Activated CD4-positive, alpha-beta T cell treated with anti-CD3 and anti-CD28 coated beads, Interleukin-2, amount 10 ng/mL, durations not matched to agents 24 days and 14 days (primary cell): ENCODE results near the gene TWF2. TPM values are rescaled to one million over a fixed set of nuclear protein-coding genes. Genes with fewer than 3 reads are reported as not detected.

Experiments used
- DNase-seq: peaks from one replicate; pipeline ENCODE4 v3.0.0; 2022
- H3K27ac Mint-ChIP-seq: one replicate; pipeline ENCODE4 v1.8.0; 2022; ENCODE audit warnings: mild to moderate bottlenecking, mixed read lengths
- H3K27me3 Mint-ChIP-seq: one replicate; pipeline ENCODE4 v1.8.0; 2022; ENCODE audit warnings: mixed read lengths
- H3K36me3 Mint-ChIP-seq: one replicate; pipeline ENCODE4 v1.8.0; 2022; ENCODE audit warnings: low read depth, mild to moderate bottlenecking, mixed read lengths
- H3K4me1 Mint-ChIP-seq: one replicate; pipeline ENCODE4 v1.8.0; 2021; ENCODE audit warnings: mixed read lengths
- H3K4me3 Mint-ChIP-seq: one replicate; pipeline ENCODE4 v1.8.0; 2022; ENCODE audit warnings: mild to moderate bottlenecking, moderate library complexity, mixed read lengths
- H3K9me3 Mint-ChIP-seq: one replicate; pipeline ENCODE4 v1.8.0; 2021; ENCODE audit warnings: mixed read lengths
- intact Hi-C: fragments of 100-400 bp; cut with micrococcal nuclease; formaldehyde crosslinking; loops from one replicate; pipeline ENCODE4 v1.15.1; 2023
- total RNA-seq: library from RNA; stranded (reverse); gene quantifications from 2 replicates; pipeline ENCODE4 v1.2.3, GENCODE V29; 2022

TWF2 gene
- total RNA-seq, 1 donor from 2014 or later, result 80.3 TPM

GRCh38 chr3:52253314-52254304 is 14.7 kb upstream of the TWF2 start:
- Mint-ChIP-seq H3K4me3 (peak overlapping the region; percentile 88), H3K36me3 (peaks cover 81% of the 10 kb centered on the region), H3K9me3 (peaks cover 5% of the 10 kb centered on the region), H3K4me1 (peaks cover 77% of the 10 kb centered on the region), H3K27me3 (peaks cover 2% of the 10 kb centered on the region), H3K27ac (peak overlapping the region; percentile 99)
- intact Hi-C loops, result loop anchor here (1.0 to 10.0 kb wide), 5 partner anchors 9 to 1649 kb away; partner anchors contain the start of gene WDR82
- DNase-seq, result peak; percentile 95

- Mint-ChIP-seq H3K4me3 (no peak overlapping the region), H3K4me1 (peaks cover 72% of the 10 kb centered on the region), H3K27ac (peak overlapping the region; percentile 85), H3K27me3 (peaks cover 2% of the 10 kb centered on the region), H3K9me3 (peaks cover 5% of the 10 kb centered on the region), H3K36me3 (peaks cover 65% of the 10 kb centered on the region)
- intact Hi-C loops, result loop anchor here (10.0 kb wide), 1 partner anchor 1645 kb away; no protein-coding TSS in a partner anchor
- DNase-seq, result no peak
These were observed 11.2 kb upstream of the TWF2 start for GRCh38 chr3:52250122-52250521.

- peaks cover 73% of the 10 kb centered on the region for H3K4me1 Mint-ChIP-seq
- H3K36me3 Mint-ChIP-seq, result peaks cover 60% of the 10 kb centered on the region
- intact Hi-C loops, result loop anchor here (10.0 kb wide), 1 partner anchor 1645 kb away; no protein-coding TSS in a partner anchor
- peaks cover 5% of the 10 kb centered on the region for H3K9me3 Mint-ChIP-seq
- peaks cover 2% of the 10 kb centered on the region for H3K27me3 Mint-ChIP-seq
- peak overlapping the region; percentile 85 for H3K27ac Mint-ChIP-seq
- no peak for DNase-seq
- H3K4me3 Mint-ChIP-seq, result no peak overlapping the region
These were observed 10.7 kb upstream of the TWF2 start for GRCh38 chr3:52249683-52250082.

DNA sequence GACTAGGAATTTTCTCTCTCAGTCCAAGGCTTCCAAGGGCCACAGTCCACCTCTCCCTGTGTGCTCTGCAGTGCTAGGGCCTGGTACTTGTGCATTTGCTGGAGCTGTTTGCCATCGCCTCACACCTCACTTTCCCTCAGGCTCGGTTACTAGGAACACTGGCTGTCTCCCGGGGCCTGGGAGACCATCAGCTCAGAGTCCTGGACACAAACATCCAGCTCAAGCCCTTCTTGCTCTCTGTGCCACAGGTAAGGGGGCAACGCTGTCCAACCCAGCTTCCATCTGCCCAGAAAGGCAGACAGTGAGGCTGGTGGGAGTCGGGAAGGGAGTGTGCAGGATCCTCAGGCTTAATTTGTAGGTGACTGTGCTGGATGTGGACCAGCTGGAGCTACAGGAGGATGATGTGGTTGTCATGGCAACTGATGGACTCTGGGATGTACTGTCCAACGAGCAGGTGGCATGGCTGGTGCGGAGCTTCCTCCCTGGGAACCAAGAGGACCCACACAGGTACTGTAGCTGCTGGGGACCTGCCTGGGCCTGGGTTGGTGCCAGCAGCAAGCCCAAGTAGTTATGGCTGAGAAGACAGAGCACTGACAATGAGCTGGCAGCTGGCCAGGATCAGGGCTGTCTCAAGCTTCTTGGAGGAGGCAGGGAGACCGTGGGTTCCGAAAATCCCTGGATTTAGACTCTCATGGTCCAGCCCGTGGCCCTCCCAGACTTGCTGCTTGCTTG is 10.0 kb upstream of the TWF2 start:
- no peak for DNase-seq
- H3K27ac Mint-ChIP-seq, result peak overlapping the region; percentile 85
- H3K36me3 Mint-ChIP-seq, result peaks cover 54% of the 10 kb centered on the region
- peaks cover 74% of the 10 kb centered on the region for H3K4me1 Mint-ChIP-seq
- peaks cover 2% of the 10 kb centered on the region for H3K27me3 Mint-ChIP-seq
- peak overlapping the region; percentile 41 for H3K4me3 Mint-ChIP-seq
- H3K9me3 Mint-ChIP-seq, result peaks cover 5% of the 10 kb centered on the region
- intact Hi-C loops, result no loop called here

GRCh38 chr3:52248165-52248541 is 9.2 kb upstream of the TWF2 start:
- peaks cover 74% of the 10 kb centered on the region for H3K4me1 Mint-ChIP-seq
- intact Hi-C loops, result no loop called here
- peak overlapping the region; percentile 90 for H3K4me3 Mint-ChIP-seq
- peak overlapping the region; percentile 81 for H3K27ac Mint-ChIP-seq
- peaks cover 2% of the 10 kb centered on the region for H3K9me3 Mint-ChIP-seq
- peaks cover 48% of the 10 kb centered on the region for H3K36me3 Mint-ChIP-seq
- no peak for DNase-seq
- no peaks in the 10 kb centered on the region for H3K27me3 Mint-ChIP-seq

DNA sequence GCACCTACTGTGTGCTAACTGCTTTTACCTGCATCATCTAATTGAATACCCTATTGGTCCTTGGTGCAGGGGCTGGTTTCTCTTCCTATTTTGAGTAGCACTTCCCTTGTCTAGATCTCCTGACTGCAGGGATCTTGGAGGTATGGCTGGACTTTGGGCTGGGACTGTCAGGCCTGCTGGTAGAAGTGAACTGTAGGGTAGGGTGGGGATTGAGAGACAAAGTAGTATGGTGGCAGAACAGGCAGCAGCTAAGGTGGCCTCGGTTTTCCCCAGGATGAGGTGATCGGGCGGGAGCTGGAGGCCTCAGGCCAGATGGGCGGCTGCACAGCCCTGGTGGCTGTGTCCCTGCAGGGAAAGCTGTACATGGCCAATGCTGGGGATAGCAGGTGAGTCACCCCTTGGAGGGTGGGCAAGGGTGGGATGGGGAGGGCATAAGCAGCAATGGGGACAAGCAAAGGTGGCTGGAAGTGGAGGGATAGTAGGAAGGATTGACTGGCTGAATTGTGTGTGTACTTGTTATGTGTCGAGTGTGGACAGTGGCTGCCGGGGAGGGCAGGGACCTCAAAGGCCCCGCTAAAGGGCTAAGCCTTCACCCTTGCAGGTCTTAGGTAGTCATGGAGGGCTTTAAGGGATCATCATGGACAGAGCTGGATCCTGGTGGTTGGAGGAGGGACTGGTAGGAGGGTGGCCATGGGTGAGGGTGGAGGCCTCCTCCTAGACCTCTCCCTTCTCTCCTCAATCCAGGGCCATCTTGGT is 8.6 kb upstream of the TWF2 start:
- Mint-ChIP-seq H3K4me3 (peak overlapping the region; percentile 90), H3K36me3 (peaks cover 45% of the 10 kb centered on the region)
- no peak for DNase-seq

GRCh38 chr3:52246728-52247408 is 7.9 kb upstream of the TWF2 start:
- Mint-ChIP-seq H3K4me1 (peaks cover 70% of the 10 kb centered on the region), H3K27me3 (no peaks in the 10 kb centered on the region), H3K9me3 (no peaks in the 10 kb centered on the region), H3K27ac (peak overlapping the region; percentile 91), H3K36me3 (peaks cover 40% of the 10 kb centered on the region), H3K4me3 (peak overlapping the region; percentile 90)
- intact Hi-C loops, result no loop called here
- DNase-seq, result peak; percentile 77

More for the DNA sequence above, 8.6 kb upstream of the TWF2 start:
- peak overlapping the region; percentile 91 for H3K27ac Mint-ChIP-seq
- H3K27me3 Mint-ChIP-seq, result no peaks in the 10 kb centered on the region
- intact Hi-C loops, result no loop called here
- H3K9me3 Mint-ChIP-seq, result no peaks in the 10 kb centered on the region
- peaks cover 73% of the 10 kb centered on the region for H3K4me1 Mint-ChIP-seq

DNA sequence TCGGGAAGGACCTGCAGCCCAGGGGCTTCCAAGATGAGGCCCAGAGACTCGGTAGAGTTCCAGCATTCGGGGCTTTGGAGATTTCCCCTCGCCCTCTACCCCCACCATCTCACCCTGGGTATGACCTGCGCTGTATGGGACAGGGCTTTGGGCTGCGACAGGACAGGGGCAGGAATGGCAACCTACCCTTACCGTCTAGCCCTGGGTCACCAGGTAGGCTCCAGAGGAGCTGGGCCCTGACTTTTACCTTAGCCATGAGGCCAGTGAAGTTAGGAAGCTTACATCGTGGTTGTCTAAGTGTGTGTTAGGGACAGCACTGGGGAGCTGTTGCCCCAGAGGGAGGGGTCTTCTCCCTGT is 7.3 kb upstream of the TWF2 start:
- H3K9me3 Mint-ChIP-seq, result no peaks in the 10 kb centered on the region
- intact Hi-C loops, result no loop called here
- H3K27ac Mint-ChIP-seq, result peak overlapping the region; percentile 91
- peak overlapping the region; percentile 90 for H3K4me3 Mint-ChIP-seq
- H3K4me1 Mint-ChIP-seq, result peaks cover 71% of the 10 kb centered on the region
- H3K27me3 Mint-ChIP-seq, result no peaks in the 10 kb centered on the region
- H3K36me3 Mint-ChIP-seq, result peaks cover 37% of the 10 kb centered on the region
- no peak for DNase-seq

- peak; percentile 93 for DNase-seq
- Mint-ChIP-seq H3K9me3 (no peaks in the 10 kb centered on the region), H3K27me3 (no peaks in the 10 kb centered on the region), H3K27ac (peak within 1 kb of the TSS; percentile 91), H3K36me3 (peaks cover 38% of the 10 kb centered on the region), H3K4me3 (peak within 1 kb of the TSS; percentile 90), H3K4me1 (peaks cover 77% of the 10 kb centered on the region)
- intact Hi-C loops, result no loop called here
These were observed 6.6 kb upstream of the TWF2 start, which contains the start of gene PPM1M for GRCh38 chr3:52245322-52246263. TSS of gene PPM1M (plus strand) at chr3:52245759. CDS start at chr3:52245825, 66 bp downstream.

DNA sequence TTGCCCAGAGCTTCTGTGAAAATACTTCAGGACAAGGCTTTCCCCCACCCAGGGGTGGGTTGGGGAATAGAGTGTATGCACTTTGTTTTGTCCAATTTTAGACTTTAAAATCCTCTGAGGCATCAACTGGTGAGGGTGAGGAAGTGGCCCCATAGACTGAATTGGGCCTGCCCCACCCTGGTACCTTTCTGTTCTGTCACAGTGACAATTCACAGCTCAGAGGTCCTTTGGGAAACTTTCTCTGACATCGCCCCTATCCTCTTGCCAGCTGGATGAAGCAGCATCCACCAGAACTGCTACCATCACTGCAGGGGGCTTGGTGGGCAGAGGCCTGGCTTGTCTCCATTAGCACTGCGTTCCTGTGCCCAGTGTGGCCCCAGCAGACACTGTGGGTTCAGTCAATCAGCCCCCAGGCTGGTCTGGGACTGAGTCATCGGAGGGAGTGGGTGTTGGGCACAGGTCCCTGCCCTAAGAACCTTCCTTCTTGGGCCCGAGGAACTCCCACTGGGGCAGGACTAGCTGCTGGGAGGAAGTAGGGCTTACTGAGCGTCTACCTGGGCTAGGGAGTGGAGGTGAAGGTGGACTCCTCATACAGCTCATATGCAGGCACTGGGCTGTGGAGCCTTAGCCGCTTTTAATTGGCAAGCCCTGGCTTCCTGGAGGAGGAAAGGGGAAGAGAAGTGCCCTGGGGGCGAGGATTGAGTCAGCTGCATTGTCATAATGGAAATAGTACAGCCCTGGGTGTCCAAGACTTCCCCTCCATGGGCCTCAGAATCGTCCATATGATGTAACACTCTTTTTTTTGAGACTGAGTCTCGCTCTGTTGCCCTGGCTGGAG is 5.1 kb upstream of the TWF2 start:
- DNase-seq, result peak; percentile 72
- peaks cover 74% of the 10 kb centered on the region for H3K4me1 Mint-ChIP-seq
- H3K36me3 Mint-ChIP-seq, result peaks cover 29% of the 10 kb centered on the region
- H3K27ac Mint-ChIP-seq, result peak overlapping the region; percentile 88
- intact Hi-C loops, result loop anchor here (1.0 kb wide), 1 partner anchor 9 kb away; no protein-coding TSS in a partner anchor
- peak overlapping the region; percentile 81 for H3K4me3 Mint-ChIP-seq
- H3K27me3 Mint-ChIP-seq, result no peaks in the 10 kb centered on the region
- H3K9me3 Mint-ChIP-seq, result no peaks in the 10 kb centered on the region

- H3K4me3 Mint-ChIP-seq, result peak overlapping the region; percentile 35
- peaks cover 13% of the 10 kb centered on the region for H3K36me3 Mint-ChIP-seq
- no peaks in the 10 kb centered on the region for H3K27me3 Mint-ChIP-seq
- intact Hi-C loops, result no loop called here
- H3K27ac Mint-ChIP-seq, result peak overlapping the region; percentile 83
- no peak for DNase-seq
- H3K4me1 Mint-ChIP-seq, result peaks cover 65% of the 10 kb centered on the region
- no peaks in the 10 kb centered on the region for H3K9me3 Mint-ChIP-seq
These were observed 3.1 kb upstream of the TWF2 start for GRCh38 chr3:52242039-52242438.
